ENCODE measurements around the gene TNNI3. TPM values are rescaled to one million over a fixed set of nuclear protein-coding genes. Genes with fewer than 3 reads are reported as not detected.
"Not testable (repeated sequence)": the region's sequence is repeated elsewhere in the genome, so short reads cannot be mapped to it uniquely, and the experiment has no call there.

TNNI3 gene
- total and polyA plus RNA-seq, 2 donors (not counting 3 experiments of a cell fraction or from before 2014, with no cell fraction given) = not detected

DNA sequence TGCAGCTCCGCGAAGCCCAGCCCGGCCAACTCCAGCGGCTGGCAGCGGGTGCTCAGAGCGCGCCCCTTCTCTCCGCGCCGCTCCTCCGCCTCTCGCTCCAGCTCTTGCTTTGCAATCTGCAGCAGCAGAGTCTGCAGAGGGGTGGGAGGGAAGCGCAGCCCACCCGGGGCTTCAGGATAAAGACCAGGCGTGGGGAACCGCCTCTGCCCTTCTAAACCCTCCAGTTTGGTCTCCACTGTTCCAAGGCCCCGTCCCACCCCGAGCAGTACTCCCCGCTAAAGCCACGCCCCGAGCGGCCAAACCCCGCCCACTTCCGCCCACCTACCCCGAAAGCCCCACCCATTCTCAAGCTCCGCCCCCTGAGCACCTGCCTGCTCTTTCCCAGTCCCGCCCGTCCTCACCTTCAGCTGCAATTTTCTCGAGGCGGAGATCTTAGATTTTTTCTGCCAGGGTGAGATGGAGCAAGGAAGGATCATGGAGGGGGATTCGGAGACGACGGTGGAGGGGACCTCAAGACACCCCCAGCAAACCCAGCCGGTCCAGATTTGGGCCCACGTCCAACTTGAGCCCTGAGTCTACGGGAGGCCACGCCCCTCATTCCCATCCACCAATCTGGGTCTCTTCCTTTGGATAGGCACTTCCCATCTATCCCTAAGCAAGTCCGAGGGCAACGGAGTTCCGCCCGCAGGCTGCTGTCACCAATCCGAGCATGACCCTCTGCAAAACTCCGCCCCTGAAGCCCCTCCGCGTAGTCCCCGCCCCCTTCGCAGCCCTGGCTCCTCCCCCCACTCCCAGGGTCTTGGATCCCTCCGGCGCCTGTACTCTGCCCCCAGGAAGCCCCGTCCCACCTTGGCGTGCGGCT lies 1.1 kb downstream of the TNNI3 start:
- Histone ChIP-seq H3K27ac (ENCODE audit: insufficient read depth, low read depth, low read length) (no peak overlapping the region), H3K36me3 (ENCODE audit: control insufficient read depth in 2 of 2, extremely low read depth in 1 of 2, insufficient read depth in 2 of 2, low read length in 2 of 2) (no peaks in the 10 kb centered on the region), H3K4me3 (replicated peaks in 1 of 3; ENCODE audit: insufficient read depth in 1 of 3, low read depth in 1 of 3, low read length in 3 of 3) (no peak overlapping the region), H3K9me3 (replicated peaks; ENCODE audit: control insufficient read depth, insufficient read depth, low read length) (no peaks in the 10 kb centered on the region), H3K4me2 (ENCODE audit: insufficient read depth, low read length) (no peak overlapping the region), H2AFZ (ENCODE audit: low read depth, low read length) (no peak overlapping the region), H3K79me2 (ENCODE audit: control insufficient read depth, insufficient read depth, low read length) (no peaks in the 10 kb centered on the region), H3K27me3 (ENCODE audit: control insufficient read depth in 2 of 2, insufficient read depth in 2 of 2, low read length in 2 of 2) (peaks cover 8 to 9% of the 10 kb centered on the region in 2 experiments), H3K9me1 (replicated peaks; ENCODE audit: control insufficient read depth, extremely low read depth, insufficient read depth, low read length) (no peaks in the 10 kb centered on the region), H4K20me1 (replicated peaks; ENCODE audit: control insufficient read depth, extremely low read depth, insufficient read depth, low read length) (no peaks in the 10 kb centered on the region), H3K4me1 (ENCODE audit: control insufficient read depth, extremely low read depth, insufficient read depth, low read length) (peaks cover 4% of the 10 kb centered on the region), H3K9ac (replicated peaks; ENCODE audit: extremely low read depth, insufficient read depth, low read length) (no peak overlapping the region)
- intact Hi-C loops (cut with micrococcal nuclease) (no loop called here), dilution Hi-C loops (cut with MboI; ENCODE audit: extremely low pct_ligation_motif_present, low sequenced_read_pairs) (no loop called here)
- TF ChIP-seq EZH2 (IDR thresholded peaks at IDR 0.05; ENCODE audit: borderline replicate concordance, low read depth, low read length, severe bottlenecking) (no peak), CTCF (IDR thresholded peaks at IDR 0.05; ENCODE audit: extremely low read depth in 1 of 2, insufficient read depth in 1 of 2, low read depth in 1 of 2, low read length in 2 of 2) (no peak), FOS (IDR thresholded peaks at IDR 0.05; ENCODE audit: borderline replicate concordance, insufficient read depth, low read length) (no peak), POLR2A (IDR thresholded peaks at IDR 0.05; ENCODE audit: low read depth, low read length) (no peak)
- BruUV-seq (replicated peaks) = no TSS peak
- DNase-seq (ENCODE audit: low read depth, low spot score) (no peak), FAIRE-seq (peak; percentile 15)
- POLR2A ChIA-PET = no interaction called here
- CTCF ChIA-PET = interaction anchor here (0.9 kb wide), 2 partner anchors 9 to 15 kb away, joined by 3 to 5 read pairs; partner anchors contain the start of gene DNAAF3

DNA sequence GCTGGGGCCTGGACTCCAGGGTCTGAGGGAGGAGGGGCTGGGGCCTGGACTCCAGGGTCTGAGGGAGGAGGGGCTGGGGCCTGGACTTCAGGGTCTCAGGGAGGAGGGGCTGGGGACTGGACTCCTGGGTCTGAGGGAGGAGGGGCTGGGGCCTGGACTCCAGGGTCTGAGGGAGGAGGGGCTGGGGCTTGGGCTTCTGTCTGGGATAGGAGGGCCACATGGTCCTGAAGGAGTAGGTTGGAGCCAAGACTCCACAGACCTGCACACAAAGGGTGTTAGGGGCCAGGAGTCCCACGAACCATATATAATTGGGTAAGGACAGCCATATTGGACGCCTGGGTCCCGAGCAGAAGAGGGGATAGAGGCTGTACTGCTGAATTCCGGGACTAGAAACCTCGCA lies 1.7 kb downstream of the TNNI3 start:
- BruUV-seq (replicated peaks); H4K20me1 ChIP-seq (replicated peaks; ENCODE audit: control insufficient read depth, extremely low read depth, insufficient read depth, low read length); H3K27me3 ChIP-seq (ENCODE audit: control insufficient read depth in 2 of 2, insufficient read depth in 2 of 2, low read length in 2 of 2); H3K27ac ChIP-seq (ENCODE audit: insufficient read depth, low read depth, low read length); POLR2A ChIA-PET; dilution Hi-C loops (cut with MboI; ENCODE audit: extremely low pct_ligation_motif_present, low sequenced_read_pairs); H3K4me3 ChIP-seq (replicated peaks in 1 of 3; ENCODE audit: insufficient read depth in 1 of 3, low read depth in 1 of 3, low read length in 3 of 3); DNase-seq (ENCODE audit: low read depth, low spot score); FAIRE-seq; H3K9me3 ChIP-seq (replicated peaks; ENCODE audit: control insufficient read depth, insufficient read depth, low read length); intact Hi-C loops (cut with micrococcal nuclease); H3K36me3 ChIP-seq (ENCODE audit: control insufficient read depth in 2 of 2, extremely low read depth in 1 of 2, insufficient read depth in 2 of 2, low read length in 2 of 2); H3K4me1 ChIP-seq (ENCODE audit: control insufficient read depth, extremely low read depth, insufficient read depth, low read length); H2AFZ ChIP-seq (ENCODE audit: low read depth, low read length); H3K79me2 ChIP-seq (ENCODE audit: control insufficient read depth, insufficient read depth, low read length); H3K9ac ChIP-seq (replicated peaks; ENCODE audit: extremely low read depth, insufficient read depth, low read length); H3K4me2 ChIP-seq (ENCODE audit: insufficient read depth, low read length); H3K9me1 ChIP-seq (replicated peaks; ENCODE audit: control insufficient read depth, extremely low read depth, insufficient read depth, low read length): not testable (repeated sequence)
- CTCF ChIA-PET = interaction anchor here (0.9 kb wide), 2 partner anchors 10 to 14 kb away, joined by 3 to 5 read pairs; partner anchors contain the start of gene DNAAF3
